Erythroblast (primary cell): ENCODE results near the gene BUD23.

Source experiments
- GATA1 ChIP-seq: IDR thresholded peaks from 2 replicates; pipeline ENCODE4 v1.6.1; 2011; ENCODE audit warnings: low read depth, mild to moderate bottlenecking, control low read depth, low read length, moderate library complexity
- POLR2A ChIP-seq: IDR thresholded peaks from 2 replicates; pipeline ENCODE4 v1.6.1; 2011; ENCODE audit warnings: mild to moderate bottlenecking, low read length

DNA sequence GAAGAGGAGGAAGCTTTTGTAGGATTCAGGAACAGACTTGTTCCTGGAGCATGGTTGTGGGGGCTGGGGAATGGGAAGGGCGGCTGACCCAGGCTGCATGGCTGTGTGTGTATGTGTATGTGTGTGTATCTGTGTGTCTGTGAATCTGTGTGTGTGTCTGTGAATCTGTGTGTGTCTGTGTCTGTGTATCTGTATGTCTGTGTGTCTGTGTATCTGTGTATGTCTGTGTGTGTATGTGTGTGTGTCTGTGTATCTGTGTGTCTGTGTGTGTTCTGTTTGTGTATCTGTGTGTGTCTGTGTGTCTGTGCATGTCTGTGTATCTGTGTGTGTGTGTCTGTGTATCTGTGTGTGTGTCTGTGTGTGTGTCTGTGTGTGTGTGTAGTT, 42.7 kb downstream of the BUD23 start:
- TF ChIP-seq POLR2A (no peak), GATA1 (no peak)
